ENCODE results near the gene EML3. TPM values are rescaled to one million over a fixed set of nuclear protein-coding genes. Genes with fewer than 3 reads are reported as not detected.
"Not testable (repeated sequence)": the region's sequence is repeated elsewhere in the genome, so short reads cannot be mapped to it uniquely, and the experiment has no call there.

The EML3 gene
- total RNA-seq, 1 experiment from 2014 or later, result 51.1 TPM

DNA sequence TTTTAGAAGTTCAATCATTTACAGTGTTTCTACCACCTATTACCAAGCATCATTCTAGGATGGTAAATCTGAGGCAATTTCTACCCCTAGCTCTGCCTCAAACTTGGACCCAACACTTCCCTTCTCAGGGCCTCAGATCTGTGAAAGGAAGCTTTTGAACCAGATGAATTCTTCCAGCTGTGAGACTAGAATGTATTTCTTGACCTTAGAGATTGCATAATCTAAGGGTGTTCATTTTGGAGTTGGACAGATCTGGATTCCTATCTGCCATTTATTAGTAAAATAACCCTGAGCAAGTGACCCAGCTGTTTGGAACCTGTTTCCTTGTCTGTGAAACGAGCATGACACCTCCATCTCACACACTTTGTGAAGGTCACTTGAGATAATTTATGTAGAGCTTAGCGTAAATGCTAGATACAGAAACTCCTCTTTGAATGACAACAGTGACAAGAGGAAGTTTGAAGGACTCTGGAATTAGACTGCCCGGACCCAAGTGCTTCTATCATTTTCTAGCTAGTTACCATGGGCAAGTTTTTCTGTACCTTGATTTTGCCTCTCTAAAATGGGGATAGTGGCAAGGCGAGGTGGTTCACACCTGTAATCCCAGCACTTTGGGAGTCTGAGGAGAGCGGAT, 44.3 kb upstream of the EML3 start:
- ChIA-PET CTCF (interaction anchor here (1.0 kb wide), 1 partner anchor 38 kb away, joined by 4 read pairs; no protein-coding TSS in a partner anchor), POLR2A (interaction anchor here (0.6 to 2.5 kb wide), 4 partner anchors 8 to 43 kb away, joined by 3 to 13 read pairs (median 4); partner anchors contain the start of genes C11orf98, CSKMT and UQCC3)
- TF ChIP-seq ESRRA (CRISPR knock-in tag; IDR thresholded peaks at IDR 0.05; ENCODE audit: borderline replicate concordance) (no peak), NR2C2 (CRISPR knock-in tag; IDR thresholded peaks at IDR 0.05) (no peak)
- H3K27me3 Mint-ChIP-seq (ENCODE audit: low read depth), result no peaks in the 10 kb centered on the region
- H3K27ac Mint-ChIP-seq, result no peak overlapping the region
- H3K36me3 Mint-ChIP-seq, result no peaks in the 10 kb centered on the region
- H3K9me3 Mint-ChIP-seq, result no peaks in the 10 kb centered on the region
- DNase-seq (ENCODE audit: low spot score) (no peak), ATAC-seq (no peak)
- peaks cover 8% of the 10 kb centered on the region for H3K4me1 Mint-ChIP-seq
- no peak overlapping the region for H3K4me3 Mint-ChIP-seq

DNA sequence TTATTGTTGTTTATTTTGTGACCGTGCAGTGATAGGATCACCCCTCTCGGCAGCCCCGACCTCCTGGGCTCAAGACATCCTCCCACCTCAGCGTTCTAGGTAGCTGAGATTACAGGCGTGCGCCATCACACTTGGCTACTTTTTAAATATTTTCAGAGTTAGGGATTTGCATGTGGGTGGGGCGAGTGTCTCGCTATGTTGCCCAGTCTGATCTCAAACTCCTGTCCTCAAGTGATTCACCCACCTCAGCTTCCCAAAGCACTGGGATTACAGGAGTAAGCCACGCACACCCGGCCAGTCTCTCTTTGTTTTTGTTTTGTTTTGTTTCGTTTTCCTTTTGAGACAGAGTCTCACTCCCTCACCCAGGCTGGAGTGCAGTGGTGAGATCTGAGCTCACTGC, 41.7 kb upstream of the EML3 start:
- POLR2A ChIA-PET, result no interaction called here
- no peaks in the 10 kb centered on the region for H3K9me3 Mint-ChIP-seq
- CTCF ChIA-PET, result interaction anchor here (0.7 kb wide), 1 partner anchor 1005 kb away, joined by 7 read pairs; no protein-coding TSS in a partner anchor
- peaks cover 8% of the 10 kb centered on the region for H3K4me1 Mint-ChIP-seq
- no peak for ATAC-seq
- no peak for DNase-seq (ENCODE audit: low spot score)
- peaks cover 11% of the 10 kb centered on the region for H3K36me3 Mint-ChIP-seq
- H3K4me3 Mint-ChIP-seq, result peak overlapping the region; percentile 27; the same call in 1 of the 2 replicates
- no peaks in the 10 kb centered on the region for H3K27me3 Mint-ChIP-seq (ENCODE audit: low read depth)
- TF ChIP-seq, protein P1, sequence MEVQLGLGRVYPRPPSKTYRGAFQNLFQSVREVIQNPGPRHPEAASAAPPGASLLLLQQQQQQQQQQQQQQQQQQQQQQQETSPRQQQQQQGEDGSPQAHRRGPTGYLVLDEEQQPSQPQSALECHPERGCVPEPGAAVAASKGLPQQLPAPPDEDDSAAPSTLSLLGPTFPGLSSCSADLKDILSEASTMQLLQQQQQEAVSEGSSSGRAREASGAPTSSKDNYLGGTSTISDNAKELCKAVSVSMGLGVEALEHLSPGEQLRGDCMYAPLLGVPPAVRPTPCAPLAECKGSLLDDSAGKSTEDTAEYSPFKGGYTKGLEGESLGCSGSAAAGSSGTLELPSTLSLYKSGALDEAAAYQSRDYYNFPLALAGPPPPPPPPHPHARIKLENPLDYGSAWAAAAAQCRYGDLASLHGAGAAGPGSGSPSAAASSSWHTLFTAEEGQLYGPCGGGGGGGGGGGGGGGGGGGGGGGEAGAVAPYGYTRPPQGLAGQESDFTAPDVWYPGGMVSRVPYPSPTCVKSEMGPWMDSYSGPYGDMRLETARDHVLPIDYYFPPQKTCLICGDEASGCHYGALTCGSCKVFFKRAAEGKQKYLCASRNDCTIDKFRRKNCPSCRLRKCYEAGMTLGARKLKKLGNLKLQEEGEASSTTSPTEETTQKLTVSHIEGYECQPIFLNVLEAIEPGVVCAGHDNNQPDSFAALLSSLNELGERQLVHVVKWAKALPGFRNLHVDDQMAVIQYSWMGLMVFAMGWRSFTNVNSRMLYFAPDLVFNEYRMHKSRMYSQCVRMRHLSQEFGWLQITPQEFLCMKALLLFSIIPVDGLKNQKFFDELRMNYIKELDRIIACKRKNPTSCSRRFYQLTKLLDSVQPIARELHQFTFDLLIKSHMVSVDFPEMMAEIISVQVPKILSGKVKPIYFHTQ (CRISPR knock-in tag; IDR thresholded peaks at IDR 0.05), result no peak
- TF ChIP-seq ZNF121 (CRISPR knock-in tag; IDR thresholded peaks at IDR 0.05) (0 out of 2 replicates have a peak, but pooled peaks have one; percentile 34), FOXP4 (CRISPR knock-in tag; IDR thresholded peaks at IDR 0.05) (no peak)
- H3K27ac Mint-ChIP-seq, result 0 out of 2 replicates have a peak overlapping the region, but pooled peaks have one; percentile 49

- Mint-ChIP-seq H3K27ac (peak overlapping the region; percentile 69), H3K9me3 (no peaks in the 10 kb centered on the region), H3K4me3 (peak overlapping the region; percentile 90), H3K4me1 (peaks cover 8% of the 10 kb centered on the region), H3K36me3 (peaks cover 19% of the 10 kb centered on the region), H3K27me3 (ENCODE audit: low read depth) (no peaks in the 10 kb centered on the region)
- ATAC-seq, result no peak
- no peak for DNase-seq (ENCODE audit: low spot score)
- TF ChIP-seq IRF1 (CRISPR knock-in tag; IDR thresholded peaks at IDR 0.05) (no peak), PREB (CRISPR knock-in tag; IDR thresholded peaks at IDR 0.05; ENCODE audit: borderline replicate concordance) (0 out of 2 replicates have a peak, but pooled peaks have one; percentile 5)
- ChIA-PET POLR2A (interaction anchor here (0.7 to 1.4 kb wide), 7 partner anchors 13 to 229 kb away, joined by 3 to 19 read pairs (median 6); partner anchors contain the start of genes B3GAT3, C11orf98, CSKMT and LBHD1), CTCF (interaction anchor here (1.0 to 1.1 kb wide), 7 partner anchors 13 to 110 kb away, joined by 3 to 5 read pairs (median 3); partner anchors contain the start of genes C11orf98, CSKMT and TUT1)
Measured at GRCh38 chr11:62652161-62653006, 39.8 kb upstream of the EML3 start.

GRCh38 chr11:62650283-62650682, 37.7 kb upstream of the EML3 start:
- not testable (repeated sequence) for H3K27me3 Mint-ChIP-seq (ENCODE audit: low read depth); H3K9me3 Mint-ChIP-seq; ATAC-seq; H3K4me3 Mint-ChIP-seq; DNase-seq (ENCODE audit: low spot score); H3K27ac Mint-ChIP-seq
- CTCF ChIA-PET, result interaction anchor here (0.6 to 1.2 kb wide), 2 partner anchors 58 to 211 kb away, joined by 3 read pairs; no protein-coding TSS in a partner anchor
- H3K4me1 Mint-ChIP-seq, result peaks cover 14% of the 10 kb centered on the region
- H3K36me3 Mint-ChIP-seq, result peaks cover 23% of the 10 kb centered on the region
- POLR2A ChIA-PET, result interaction anchor here (6.3 kb wide), 1 partner anchor 15 kb away, joined by 42 read pairs; the partner anchor contains the start of genes C11orf98 and CSKMT

All from WTC11 (cell line).